Panc1 (cell line): ENCODE results near the gene INPP4B.

ENCODE experiments used
- POLR2AphosphoS5 ChIP-seq: IDR thresholded peaks from 2 replicates; pipeline ENCODE4 v1.6.1; 2012; ENCODE audit warnings: mild to moderate bottlenecking, low read depth, low read length, moderate library complexity
- SIN3A ChIP-seq: IDR thresholded peaks from 2 replicates; pipeline ENCODE4 v1.6.1; 2012; ENCODE audit warnings: low read depth, mild to moderate bottlenecking, low read length, moderate library complexity, borderline replicate concordance; ENCODE audit not compliant: insufficient read depth
- TCF7L2 ChIP-seq: IDR thresholded peaks from 2 replicates; pipeline ENCODE4 v1.6.1; 2011; ENCODE audit warnings: mild to moderate bottlenecking, low read depth, low read length, inconsistent platforms
- TF ChIP-seq, protein P1 (sequence below): fragments of 450-650 bp; IDR thresholded peaks from 2 replicates; pipeline ENCODE4 v1.5.1; 2017; ENCODE audit warnings: mild to moderate bottlenecking
- TF ChIP-seq, protein P2 (sequence below), 2 experiments: IDR thresholded peaks; 2 replicates each; pipeline ENCODE4 v1.6.1; 2011 to 2012; ENCODE audit warnings: low read depth in 2 of 2, control low read depth in 1 of 2, low read length in 1 of 2, mild to moderate bottlenecking in 1 of 2, moderate library complexity in 1 of 2; ENCODE audit not compliant: insufficient read depth in 1 of 2

DNA sequence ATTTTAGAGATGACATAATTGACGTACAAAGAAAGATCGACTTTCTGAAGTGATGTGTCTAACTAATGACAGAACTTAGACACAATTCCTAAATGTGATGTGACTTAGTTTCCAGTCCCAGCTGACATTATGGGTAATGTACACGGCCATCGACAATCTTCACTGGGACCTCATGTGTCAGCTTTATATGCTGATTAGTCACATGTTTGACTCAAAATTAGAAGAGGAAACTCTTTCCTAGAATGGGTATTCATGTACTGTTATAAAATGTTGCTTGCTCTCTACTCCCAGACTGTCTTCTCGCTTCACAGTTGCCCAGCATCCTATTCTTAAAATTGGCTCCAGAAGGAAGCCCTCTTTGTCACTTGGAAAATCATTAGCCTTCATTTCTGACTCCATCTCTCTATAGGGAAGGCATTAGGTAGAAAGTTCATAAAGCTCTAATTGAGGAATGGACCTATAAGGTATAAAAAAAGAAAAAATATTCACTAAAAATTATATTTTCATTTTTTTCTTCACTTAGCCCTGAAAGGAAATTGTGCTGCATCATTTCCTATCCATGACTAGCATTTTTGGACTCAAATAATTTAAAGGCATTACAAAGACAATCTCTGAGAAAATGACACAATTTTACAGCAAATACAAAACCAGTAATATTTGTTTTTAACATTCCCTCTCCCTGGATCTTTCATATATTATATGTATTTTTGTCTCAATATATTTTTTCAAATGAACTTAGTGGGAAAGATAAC, 554.6 kb downstream of the INPP4B start:
- TF ChIP-seq, protein P1, sequence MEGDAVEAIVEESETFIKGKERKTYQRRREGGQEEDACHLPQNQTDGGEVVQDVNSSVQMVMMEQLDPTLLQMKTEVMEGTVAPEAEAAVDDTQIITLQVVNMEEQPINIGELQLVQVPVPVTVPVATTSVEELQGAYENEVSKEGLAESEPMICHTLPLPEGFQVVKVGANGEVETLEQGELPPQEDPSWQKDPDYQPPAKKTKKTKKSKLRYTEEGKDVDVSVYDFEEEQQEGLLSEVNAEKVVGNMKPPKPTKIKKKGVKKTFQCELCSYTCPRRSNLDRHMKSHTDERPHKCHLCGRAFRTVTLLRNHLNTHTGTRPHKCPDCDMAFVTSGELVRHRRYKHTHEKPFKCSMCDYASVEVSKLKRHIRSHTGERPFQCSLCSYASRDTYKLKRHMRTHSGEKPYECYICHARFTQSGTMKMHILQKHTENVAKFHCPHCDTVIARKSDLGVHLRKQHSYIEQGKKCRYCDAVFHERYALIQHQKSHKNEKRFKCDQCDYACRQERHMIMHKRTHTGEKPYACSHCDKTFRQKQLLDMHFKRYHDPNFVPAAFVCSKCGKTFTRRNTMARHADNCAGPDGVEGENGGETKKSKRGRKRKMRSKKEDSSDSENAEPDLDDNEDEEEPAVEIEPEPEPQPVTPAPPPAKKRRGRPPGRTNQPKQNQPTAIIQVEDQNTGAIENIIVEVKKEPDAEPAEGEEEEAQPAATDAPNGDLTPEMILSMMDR, result no peak
- TF ChIP-seq POLR2AphosphoS5 (no peak), TCF7L2 (no peak), SIN3A (no peak)
- TF ChIP-seq, protein P2, sequence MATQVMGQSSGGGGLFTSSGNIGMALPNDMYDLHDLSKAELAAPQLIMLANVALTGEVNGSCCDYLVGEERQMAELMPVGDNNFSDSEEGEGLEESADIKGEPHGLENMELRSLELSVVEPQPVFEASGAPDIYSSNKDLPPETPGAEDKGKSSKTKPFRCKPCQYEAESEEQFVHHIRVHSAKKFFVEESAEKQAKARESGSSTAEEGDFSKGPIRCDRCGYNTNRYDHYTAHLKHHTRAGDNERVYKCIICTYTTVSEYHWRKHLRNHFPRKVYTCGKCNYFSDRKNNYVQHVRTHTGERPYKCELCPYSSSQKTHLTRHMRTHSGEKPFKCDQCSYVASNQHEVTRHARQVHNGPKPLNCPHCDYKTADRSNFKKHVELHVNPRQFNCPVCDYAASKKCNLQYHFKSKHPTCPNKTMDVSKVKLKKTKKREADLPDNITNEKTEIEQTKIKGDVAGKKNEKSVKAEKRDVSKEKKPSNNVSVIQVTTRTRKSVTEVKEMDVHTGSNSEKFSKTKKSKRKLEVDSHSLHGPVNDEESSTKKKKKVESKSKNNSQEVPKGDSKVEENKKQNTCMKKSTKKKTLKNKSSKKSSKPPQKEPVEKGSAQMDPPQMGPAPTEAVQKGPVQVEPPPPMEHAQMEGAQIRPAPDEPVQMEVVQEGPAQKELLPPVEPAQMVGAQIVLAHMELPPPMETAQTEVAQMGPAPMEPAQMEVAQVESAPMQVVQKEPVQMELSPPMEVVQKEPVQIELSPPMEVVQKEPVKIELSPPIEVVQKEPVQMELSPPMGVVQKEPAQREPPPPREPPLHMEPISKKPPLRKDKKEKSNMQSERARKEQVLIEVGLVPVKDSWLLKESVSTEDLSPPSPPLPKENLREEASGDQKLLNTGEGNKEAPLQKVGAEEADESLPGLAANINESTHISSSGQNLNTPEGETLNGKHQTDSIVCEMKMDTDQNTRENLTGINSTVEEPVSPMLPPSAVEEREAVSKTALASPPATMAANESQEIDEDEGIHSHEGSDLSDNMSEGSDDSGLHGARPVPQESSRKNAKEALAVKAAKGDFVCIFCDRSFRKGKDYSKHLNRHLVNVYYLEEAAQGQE (IDR thresholded peaks at IDR 0.05; ENCODE audit: insufficient read depth in 1 of 2, low read depth in 2 of 2, low read length in 1 of 2), result no peak
